Calu3 (cell line): ENCODE results near the gene CCZ1B. TPM values are rescaled to one million over a fixed set of nuclear protein-coding genes. Genes with fewer than 3 reads are reported as not detected.

ENCODE experiments used
- total RNA-seq: library from RNA; stranded (reverse); gene quantifications from 2 replicates; pipeline ENCODE4 v1.2.3, GENCODE V29; 2022

The CCZ1B gene
- total RNA-seq, 1 experiment from 2014 or later, result 111 TPM

Other genes with a start within 250 kb of the CCZ1B start
- 80.7 and 83.9 TPM in 2 replicates for gene ZDHHC4, start 248.8 kb downstream of the CCZ1B start, total RNA-seq
- 34.1 and 35.0 TPM in 2 replicates for gene INTS15, start 236.3 kb downstream of the CCZ1B start, total RNA-seq
- gene ZNF853, start 210.7 kb downstream of the CCZ1B start, total RNA-seq, result 10.1 and 11.4 TPM in 2 replicates
- gene ZNF316, start 189.0 kb downstream of the CCZ1B start, total RNA-seq, result 48.9 and 49.4 TPM in 2 replicates
- gene ZNF12, start 119.3 kb downstream of the CCZ1B start, total RNA-seq, result 32.4 and 36.2 TPM in 2 replicates
- 0.29 and 0.71 TPM in 2 replicates for gene RSPH10B2, start 72.2 kb downstream of the CCZ1B start, total RNA-seq